GM12864 (cell line): Measurements from ENCODE around the gene CTDSP1.

Source experiments
- DNase-seq: peaks from one replicate; pipeline ENCODE4 v3.0.0-alpha.2; 2011; ENCODE audit warnings: low read depth
- H3K4me3 ChIP-seq: 2 replicates; pipeline ENCODE4 v1.5.1; 2011; ENCODE audit warnings: mild to moderate bottlenecking, low read depth, low read length, control low read depth
- CTCF ChIP-seq: IDR thresholded peaks from 2 replicates; pipeline ENCODE4 v1.5.1; 2011; ENCODE audit warnings: low read depth, mild to moderate bottlenecking, moderate library complexity, low read length, control low read depth, inconsistent platforms; ENCODE audit errors: missing control alignments

The CTDSP1 gene

GRCh38 chr2:218382785-218383184 is 16.9 kb upstream of the CTDSP1 start:
- DNase-seq = no peak
- no peak for TF ChIP-seq CTCF
- H3K4me3 ChIP-seq = no peak overlapping the region

- TF ChIP-seq CTCF = no peak
- H3K4me3 ChIP-seq = no peak overlapping the region
- no peak for DNase-seq
Observed at GRCh38 chr2:218383892-218384519, 15.7 kb upstream of the CTDSP1 start.

GRCh38 chr2:218384975-218385374 is 14.7 kb upstream of the CTDSP1 start:
- no peak for TF ChIP-seq CTCF
- H3K4me3 ChIP-seq = no peak overlapping the region
- no peak for DNase-seq

GRCh38 chr2:218386505-218387368 is 12.9 kb upstream of the CTDSP1 start:
- no peak overlapping the region for H3K4me3 ChIP-seq
- no peak for TF ChIP-seq CTCF
- no peak for DNase-seq

GRCh38 chr2:218387369-218388194 is 12.1 kb upstream of the CTDSP1 start:
- no peak for TF ChIP-seq CTCF
- H3K4me3 ChIP-seq = no peak overlapping the region
- DNase-seq = no peak

- H3K4me3 ChIP-seq = no peak overlapping the region
- no peak for DNase-seq
- TF ChIP-seq CTCF = no peak
Observed at GRCh38 chr2:218389333-218390150, 10.1 kb upstream of the CTDSP1 start.
